NCI-H146 (cell line): ENCODE measurements around the gene SHB.
"Not testable (repeated sequence)": the region's sequence is repeated elsewhere in the genome, so short reads cannot be mapped to it uniquely, and the experiment has no call there.

Experiments
- DNase-seq: peaks from one replicate; lab custom pipeline; 2025; lab: John Stamatoyannopoulos, UW

SHB gene

GRCh38 chr9:37969130-37969529, 99.9 kb downstream of the SHB start:
- no peak for DNase-seq

- no peak for DNase-seq
These were observed 100.8 kb downstream of the SHB start for GRCh38 chr9:37968228-37968701.

GRCh38 chr9:37967761-37968080, 101.3 kb downstream of the SHB start:
- no peak for DNase-seq

- no peak for DNase-seq
These were observed 101.8 kb downstream of the SHB start for GRCh38 chr9:37967014-37967760.

- DNase-seq = no peak
These were observed 102.5 kb downstream of the SHB start for GRCh38 chr9:37966412-37967013.

- DNase-seq = not testable (repeated sequence)
These were observed 103.2 kb downstream of the SHB start for GRCh38 chr9:37965676-37966345.

GRCh38 chr9:37965116-37965515, 103.9 kb downstream of the SHB start:
- DNase-seq = no peak

DNA sequence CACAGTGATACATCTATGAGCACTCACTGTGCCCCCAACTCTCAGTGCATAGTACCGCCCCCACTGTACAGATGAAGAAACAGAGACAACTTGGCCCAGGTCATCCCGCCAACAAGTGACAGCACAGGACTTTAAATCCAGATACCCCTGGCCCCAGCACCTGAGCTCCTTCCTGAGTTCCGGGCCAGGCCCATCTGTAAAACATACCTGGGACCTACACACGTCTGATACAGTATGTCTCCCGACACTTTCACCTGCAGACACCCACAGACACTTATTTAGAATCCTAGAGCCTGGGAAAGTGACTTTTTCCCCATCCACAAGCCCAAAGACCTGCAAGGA, 104.3 kb downstream of the SHB start:
- DNase-seq = no peak

DNA sequence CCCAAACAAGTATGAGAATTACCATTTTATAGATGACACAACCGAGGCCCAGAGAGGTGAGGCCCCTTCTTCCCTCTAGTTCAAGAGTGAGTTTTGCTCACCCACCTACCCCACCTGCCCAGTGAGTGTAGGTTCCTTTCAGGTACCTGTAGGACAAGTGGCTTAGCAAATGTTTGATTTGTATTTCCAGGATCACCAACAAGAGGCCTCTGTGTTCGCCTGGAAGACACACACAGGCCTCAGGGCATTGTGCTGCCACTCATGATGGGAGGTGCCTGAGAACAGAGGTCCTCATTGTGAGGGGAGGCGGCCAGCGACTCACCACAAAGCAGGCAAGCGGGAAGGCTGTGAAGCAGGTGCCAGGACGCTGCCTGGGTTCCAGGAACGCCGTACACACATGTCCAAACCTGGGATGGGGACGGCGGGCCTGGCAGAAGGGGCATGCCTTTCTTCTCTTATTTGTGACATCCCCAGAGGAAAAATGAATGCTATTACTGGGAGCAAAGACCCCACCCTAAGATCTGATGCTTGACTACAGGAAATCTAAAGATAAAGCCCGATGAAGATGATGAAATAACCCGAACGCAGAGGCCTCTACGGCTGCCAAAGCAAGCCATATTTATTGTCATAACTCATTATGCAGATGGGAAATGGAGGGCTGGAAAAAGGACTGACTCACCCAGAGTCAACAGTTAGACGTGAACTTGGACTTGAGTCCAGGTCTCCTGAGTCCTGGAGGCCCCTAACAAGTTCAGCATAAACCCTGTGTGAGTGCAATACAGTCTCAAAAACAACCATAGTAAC, 104.9 kb downstream of the SHB start:
- DNase-seq = peak; percentile 88

- no peak for DNase-seq
These were observed 107.7 kb downstream of the SHB start for GRCh38 chr9:37961351-37961750.

- DNase-seq = no peak
These were observed 108.4 kb downstream of the SHB start for GRCh38 chr9:37960631-37961030.

DNA sequence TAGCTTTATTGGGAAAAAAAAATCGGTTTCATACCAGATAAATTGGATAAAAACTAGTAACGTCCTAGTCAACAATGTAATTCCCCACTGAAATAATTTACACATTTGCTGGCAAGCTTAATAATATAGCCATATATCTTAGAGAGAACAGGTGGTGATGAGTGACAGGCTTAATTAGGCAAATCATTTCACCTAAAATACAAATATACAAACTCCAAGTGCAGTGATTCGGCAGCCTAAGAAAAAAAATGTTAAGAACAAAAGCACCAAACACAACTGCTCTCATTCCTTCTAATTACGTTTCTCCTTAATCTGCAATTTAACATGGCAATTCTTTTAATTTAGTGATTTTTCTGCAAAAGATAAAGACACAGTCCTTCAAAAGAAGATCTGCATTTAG, 109.1 kb downstream of the SHB start:
- no peak for DNase-seq

DNA sequence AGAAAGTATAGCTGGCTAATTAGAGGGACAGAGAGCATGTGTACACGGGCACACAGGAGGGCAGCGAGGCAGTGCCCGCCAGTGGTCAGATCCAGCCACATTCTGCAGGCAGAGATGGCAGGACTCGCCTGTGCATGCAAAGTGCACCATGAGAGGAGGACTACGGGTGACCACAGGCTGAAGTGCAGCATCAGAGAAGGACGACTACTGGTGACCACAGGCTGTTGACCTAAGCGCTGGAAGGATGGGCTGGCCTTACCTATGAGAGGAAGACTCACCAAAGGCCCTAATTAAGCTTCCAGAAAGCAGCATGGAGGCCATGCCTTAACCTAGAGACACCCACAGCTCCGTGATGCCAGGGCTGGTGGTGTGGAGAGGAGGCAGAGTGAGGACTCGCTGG, 110.9 kb downstream of the SHB start:
- no peak for DNase-seq

GRCh38 chr9:37957664-37957953, 111.4 kb downstream of the SHB start:
- no peak for DNase-seq

GRCh38 chr9:37956904-37957663, 111.9 kb downstream of the SHB start:
- DNase-seq = no peak

- DNase-seq = no peak
These were observed 112.6 kb downstream of the SHB start for GRCh38 chr9:37956423-37956820.

GRCh38 chr9:37955781-37956422, 113.1 kb downstream of the SHB start:
- DNase-seq = no peak

DNA sequence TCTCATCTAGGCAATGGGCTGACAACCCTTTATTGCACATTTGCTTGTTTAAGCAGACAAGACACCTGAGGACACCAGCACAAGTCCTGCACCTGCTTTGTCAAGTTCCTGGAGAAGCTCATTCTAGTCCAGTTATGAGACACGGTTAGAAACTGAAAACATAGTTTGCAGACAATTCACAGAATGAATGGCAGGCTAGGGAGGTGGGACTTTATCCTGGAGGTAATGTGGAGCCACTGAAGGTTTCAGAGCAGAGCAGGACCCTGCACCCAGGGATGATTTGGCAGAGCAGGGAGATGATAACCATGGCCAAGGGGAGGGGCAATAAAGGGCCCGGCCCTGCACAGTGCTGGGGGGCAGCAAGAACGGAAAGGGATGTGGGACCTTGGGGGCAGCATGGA, 114.4 kb downstream of the SHB start:
- DNase-seq = no peak

- no peak for DNase-seq
These were observed 115.1 kb downstream of the SHB start for GRCh38 chr9:37953775-37954437.

GRCh38 chr9:37953206-37953774, 115.7 kb downstream of the SHB start:
- no peak for DNase-seq

GRCh38 chr9:37952731-37953130, 116.3 kb downstream of the SHB start:
- no peak for DNase-seq
